HG03439 (cell line): Measurements from ENCODE around the gene CEP70.

Experiments used
- ATAC-seq: cut with Tn5 transposase; IDR thresholded peaks from one replicate; pipeline ENCODE4 v1.9.1; 2021; ENCODE audit warnings: mild to moderate bottlenecking, moderate library complexity; ENCODE audit not compliant: unreplicated experiment

The CEP70 gene

GRCh38 chr3:138472141-138472825, 121.8 kb downstream of the CEP70 start:
- ATAC-seq = no peak

GRCh38 chr3:138471481-138471880, 122.6 kb downstream of the CEP70 start:
- ATAC-seq = no peak

- no peak for ATAC-seq
Measured at GRCh38 chr3:138470687-138471086, 123.4 kb downstream of the CEP70 start.

- ATAC-seq = no peak
Measured at GRCh38 chr3:138469874-138470273, 124.2 kb downstream of the CEP70 start.

GRCh38 chr3:138468886-138469285, 125.2 kb downstream of the CEP70 start:
- ATAC-seq = no peak

DNA sequence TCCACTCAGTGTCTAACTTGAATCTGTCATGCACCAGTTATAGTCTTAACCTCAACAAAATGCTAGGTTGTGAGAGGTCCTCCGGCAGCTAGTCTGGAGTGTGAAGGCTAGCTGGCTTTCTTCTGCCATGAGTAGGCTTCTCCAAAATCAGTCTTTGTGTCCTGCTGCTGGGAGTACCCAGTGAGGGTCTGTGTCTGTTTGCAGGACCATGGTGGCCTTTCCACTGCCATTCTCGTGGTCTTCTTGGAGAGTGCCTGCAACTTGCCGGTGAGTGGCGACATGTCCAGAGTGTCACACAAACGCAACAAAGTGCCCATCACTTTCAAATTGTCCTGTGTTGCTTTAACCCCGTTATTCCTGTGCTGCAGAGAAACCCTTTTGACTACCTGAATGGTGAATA, 125.6 kb downstream of the CEP70 start:
- no peak for ATAC-seq

DNA sequence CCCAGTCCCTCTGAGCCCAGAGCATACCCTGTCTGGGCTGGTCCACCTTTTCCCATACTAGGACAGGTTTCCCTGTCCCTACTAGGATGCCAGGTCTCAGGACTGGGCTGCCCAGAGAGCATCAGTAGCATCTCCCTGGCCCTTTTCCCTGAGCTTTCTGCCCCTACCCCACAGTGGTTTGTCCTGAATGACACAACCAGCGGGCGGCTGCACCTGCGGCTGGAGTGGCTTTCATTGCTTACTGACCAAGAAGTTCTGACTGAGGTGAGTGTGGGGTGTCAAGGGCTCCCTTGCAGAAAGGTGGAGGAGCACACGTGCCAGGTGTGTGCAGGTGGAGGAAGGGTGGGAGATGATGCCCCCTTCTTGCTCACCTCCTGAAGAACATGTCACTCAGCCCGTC, 126.1 kb downstream of the CEP70 start:
- no peak for ATAC-seq

DNA sequence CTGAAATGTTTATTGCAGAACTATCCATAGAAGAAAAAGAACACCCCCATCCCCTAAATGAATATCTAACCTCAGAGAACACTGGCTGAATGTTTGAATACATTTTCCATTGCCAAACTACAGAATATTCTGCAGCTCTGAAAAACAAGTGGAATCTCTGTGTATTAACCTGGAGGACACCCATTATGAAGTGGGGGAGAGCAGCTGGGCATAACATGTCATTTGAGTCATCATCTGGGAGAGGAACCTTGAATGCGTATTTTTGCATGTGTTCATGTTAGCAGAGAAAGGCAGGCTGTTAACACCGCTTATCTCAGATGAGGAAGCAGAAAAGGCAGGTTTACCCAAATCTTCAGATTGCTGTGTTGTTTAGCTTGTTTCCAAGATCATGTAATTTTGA, 128.1 kb downstream of the CEP70 start:
- no peak for ATAC-seq

DNA sequence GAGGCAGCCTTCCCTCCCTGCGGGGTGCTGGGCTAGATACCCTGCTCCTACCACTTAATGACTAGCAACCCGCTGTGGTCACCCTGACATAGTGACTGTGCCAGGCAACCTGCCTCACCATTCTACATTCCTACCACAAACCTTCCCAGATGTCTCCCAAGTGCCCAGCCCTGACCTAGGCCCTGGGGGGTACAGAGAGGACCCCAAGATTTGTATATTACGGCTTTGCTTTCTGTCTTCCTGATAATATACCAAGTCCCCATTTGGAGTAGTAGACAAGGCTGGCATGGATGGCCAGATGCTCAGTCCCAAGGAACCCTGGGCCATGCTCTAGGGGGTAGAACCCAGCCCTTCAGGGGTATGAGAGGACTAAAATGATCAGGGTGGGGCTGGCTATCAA, 128.6 kb downstream of the CEP70 start:
- ATAC-seq = no peak

GRCh38 chr3:138464491-138464860, 129.6 kb downstream of the CEP70 start:
- no peak for ATAC-seq

DNA sequence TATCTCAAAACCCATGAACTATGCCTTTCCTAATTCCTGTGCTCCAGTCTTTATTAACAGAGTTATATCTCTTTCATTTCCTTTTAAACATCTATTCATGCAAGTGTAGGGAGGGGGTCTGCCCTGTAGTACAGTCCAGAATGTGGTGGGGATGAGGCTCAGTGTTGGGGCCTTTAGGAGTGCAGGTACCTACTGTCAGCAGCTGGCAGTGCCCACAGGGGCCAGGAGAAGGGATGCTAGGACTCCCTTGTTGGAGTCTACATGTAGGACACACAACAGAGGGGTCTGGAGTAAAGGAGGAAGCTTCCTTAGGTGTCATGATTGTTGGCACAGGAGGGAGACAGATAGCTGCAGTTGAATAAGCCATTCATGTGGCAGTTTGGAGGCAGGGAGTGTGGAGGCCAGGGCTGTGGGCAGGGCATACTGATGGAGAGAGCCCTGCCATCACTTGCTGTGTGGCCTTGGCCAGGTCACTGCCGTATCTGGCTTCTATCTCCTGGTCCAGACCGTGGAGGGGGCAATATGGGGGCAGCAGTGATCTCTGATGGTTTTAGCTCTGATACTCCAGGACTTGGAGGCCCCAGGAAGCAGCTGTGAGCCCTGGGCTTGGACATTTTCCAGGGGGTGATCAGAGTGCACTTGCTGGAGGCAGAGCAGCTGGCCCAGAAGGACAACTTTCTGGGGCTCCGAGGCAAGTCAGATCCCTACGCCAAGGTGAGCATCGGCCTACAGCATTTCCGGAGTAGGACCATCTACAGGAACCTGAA, 130.2 kb downstream of the CEP70 start:
- ATAC-seq = no peak

GRCh38 chr3:138461896-138462295, 132.2 kb downstream of the CEP70 start:
- ATAC-seq = no peak

DNA sequence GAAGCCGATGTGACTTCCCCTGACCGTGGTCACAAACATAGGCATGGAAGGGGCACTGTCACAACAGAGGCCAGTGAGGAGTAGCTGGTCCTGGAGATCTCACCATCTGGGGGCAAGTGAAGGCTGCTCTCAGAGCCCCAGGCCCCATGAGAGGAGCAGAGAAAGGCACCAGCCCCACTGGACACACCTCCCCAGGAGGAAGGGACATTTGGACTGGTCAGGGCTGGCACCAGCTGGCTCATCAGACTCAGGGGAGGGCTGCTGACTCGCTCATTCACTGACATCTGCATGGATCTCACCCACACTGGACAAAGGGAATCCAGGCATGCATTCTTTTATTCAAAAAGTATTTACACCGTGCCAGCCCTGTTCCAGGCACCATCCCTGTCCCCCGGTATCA, 132.8 kb downstream of the CEP70 start:
- no peak for ATAC-seq

DNA sequence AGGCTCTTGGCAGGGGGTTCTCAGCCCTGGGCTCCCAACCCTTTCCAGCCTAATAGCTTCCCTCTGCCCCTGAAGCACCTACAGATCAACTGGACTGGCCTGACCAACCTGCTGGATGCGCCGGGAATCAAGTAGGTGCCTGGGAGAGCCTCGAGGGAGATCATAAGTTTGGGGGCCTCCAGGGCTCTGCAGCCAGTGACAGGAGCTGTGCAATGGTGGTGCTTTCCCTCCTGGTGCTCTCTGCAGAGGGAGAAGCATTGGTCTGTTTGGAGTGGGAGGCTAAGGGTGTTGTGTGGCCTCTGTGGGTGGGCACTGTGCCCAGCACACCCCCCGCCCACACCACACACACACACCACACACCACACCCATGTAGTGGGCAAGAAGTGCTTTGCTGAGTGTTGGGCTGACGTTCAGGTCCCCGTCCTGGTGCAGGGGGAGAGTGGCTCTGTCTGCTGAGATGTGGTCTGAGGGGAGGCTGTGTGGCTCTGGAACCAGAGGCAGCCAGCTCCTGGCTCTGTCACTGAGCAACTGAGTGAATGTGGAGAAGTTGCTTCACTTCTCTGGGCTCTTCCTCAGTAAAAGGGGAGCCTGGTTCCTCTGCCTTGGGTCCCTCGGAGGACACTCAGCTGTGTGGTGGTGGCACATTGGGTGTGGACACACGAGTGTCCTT, 133.4 kb downstream of the CEP70 start:
- no peak for ATAC-seq

DNA sequence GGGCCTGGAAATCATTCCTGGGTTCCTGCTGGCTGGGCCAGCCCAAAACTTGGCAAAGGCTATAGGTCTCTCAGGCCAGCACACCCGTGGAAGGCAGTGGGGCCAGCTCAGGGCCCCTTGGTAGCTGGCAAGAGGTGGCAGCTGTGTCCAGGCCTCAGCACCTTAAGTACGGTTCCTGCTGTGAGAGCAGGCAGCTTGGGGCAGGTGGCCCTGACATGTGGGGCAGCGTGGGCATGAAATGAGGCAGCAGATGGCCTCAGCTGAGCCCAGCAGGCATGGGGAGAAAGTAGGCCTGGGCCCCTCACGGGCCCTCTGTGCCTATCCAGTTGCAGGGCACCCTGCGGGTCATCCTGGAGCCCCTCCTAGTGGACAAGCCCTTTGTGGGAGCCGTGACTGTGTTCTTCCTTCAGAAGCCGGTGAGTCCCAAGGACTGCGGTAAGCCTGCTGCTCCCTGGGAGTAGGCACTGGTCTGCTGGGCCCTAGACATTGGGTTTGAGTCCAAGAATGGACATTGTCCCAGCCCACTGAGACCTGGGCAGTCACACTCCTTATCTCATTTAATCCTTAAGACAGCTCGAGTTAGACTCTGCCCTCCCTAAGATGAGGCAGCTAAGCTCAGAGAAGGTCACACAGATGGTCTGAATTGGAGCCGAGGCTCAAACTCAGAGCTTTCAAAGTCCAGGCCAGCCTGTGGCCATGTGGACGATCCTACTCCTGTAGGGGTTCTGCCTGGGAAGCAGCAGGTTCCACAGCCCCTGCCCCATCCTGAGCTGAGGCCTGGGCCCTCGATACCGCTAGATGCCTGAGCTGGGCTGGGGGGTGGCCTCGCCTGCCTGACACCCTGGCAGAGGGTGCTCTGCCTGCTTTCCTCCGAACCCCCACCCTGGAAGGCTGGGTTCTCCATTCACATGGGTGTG, 134.2 kb downstream of the CEP70 start:
- ATAC-seq = no peak

- no peak for ATAC-seq
Measured at GRCh38 chr3:138458774-138459499, 135.1 kb downstream of the CEP70 start.

DNA sequence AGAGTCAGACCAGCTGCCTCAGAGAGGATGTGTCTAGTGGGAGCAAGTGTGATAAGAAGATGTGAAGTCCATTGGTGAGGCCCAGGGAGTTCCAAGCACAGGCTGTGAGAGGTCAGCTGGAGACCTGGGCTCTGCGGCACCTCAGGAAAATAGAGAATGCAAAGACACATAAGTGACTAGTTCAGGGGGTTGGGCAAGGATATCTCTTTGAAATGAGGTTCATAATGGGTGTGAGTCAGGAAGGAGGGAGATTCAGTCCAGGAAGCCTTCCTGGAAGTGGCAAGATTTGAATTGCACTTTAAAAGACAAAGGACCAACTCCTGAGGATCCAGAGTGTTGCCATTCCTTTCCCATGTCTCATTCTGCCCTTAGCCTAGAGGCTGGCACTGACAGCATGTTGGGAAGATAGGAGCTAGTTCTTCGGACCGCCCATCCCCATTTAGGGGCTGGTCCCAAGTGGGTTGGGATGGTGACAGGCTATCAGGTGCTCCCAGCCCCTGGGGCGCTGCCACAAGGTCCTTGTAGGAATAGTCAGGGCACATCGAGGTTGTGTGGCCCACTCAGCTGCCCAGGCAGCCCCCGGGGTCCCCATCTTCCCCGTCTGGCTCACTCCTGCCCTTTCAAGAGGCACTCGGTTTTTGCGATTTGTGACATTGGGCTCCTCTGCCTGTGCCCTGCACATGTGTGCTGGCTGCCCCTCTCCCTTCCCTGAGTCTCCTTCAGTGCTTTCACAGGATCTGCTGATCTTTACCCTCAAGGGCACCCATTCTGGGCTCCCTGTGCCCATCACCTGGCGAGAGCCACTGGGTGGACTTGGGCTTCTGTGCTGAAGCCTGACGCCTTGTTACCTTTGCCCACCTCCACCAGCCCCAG, 136.0 kb downstream of the CEP70 start:
- ATAC-seq = no peak

- no peak for ATAC-seq
Measured at GRCh38 chr3:138456961-138457862, 136.8 kb downstream of the CEP70 start.
